VCaP (cell line): ENCODE data around the gene HSPG2.

Source experiments
- H3K27ac ChIP-seq: fragments of 450-650 bp; 2 replicates; pipeline ENCODE4 v1.5.1; 2017
- TF ChIP-seq, protein P1 (sequence below): fragments of 450-650 bp; conservative IDR thresholded peaks from 2 replicates; pipeline ENCODE4 v1.5.1; 2017; ENCODE audit warnings: mild to moderate bottlenecking, moderate library complexity

Gene HSPG2

DNA sequence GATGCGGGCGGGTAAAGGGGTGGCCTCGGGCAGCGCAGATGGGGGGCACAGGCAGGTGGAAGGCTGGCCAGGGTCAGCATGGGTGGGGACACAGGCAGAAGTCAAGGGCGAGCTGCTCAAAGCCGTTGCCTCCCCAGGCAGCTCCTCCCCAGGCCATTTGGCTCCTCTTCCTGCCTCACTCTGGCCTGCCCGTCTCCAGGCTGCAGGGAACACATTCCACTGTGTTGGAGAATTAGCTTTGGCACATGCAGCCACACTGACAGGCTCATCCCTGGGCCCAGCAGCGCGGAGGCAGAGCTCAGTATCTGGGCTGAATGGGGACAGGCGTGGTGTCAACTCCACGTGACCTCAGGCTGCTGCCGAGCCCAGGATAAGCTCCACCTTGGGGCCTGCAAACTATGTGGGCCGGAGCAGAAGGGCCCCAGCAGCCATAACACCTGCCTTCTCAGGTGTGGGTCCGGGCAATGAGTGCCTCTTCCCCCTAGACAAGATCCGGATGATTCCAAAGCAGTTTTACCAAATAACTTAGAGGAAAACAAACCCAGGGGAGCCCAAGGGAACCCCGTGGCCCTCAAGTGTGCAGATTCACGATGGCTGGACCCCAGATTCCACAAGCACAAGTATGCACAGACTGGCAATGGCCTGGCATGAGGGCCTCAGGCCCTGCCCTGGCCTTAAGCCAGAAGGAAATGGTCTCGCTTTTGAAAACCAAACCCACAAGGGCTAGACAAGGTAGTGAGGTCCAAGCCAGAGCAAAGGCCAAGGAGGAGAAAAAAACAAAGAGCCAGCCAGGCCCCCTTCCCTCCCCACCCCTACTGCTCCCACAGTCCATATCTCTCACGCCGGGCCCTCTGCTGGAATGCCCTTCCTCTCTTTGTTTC lies 40.2 kb downstream of the HSPG2 start:
- TF ChIP-seq, protein P1, sequence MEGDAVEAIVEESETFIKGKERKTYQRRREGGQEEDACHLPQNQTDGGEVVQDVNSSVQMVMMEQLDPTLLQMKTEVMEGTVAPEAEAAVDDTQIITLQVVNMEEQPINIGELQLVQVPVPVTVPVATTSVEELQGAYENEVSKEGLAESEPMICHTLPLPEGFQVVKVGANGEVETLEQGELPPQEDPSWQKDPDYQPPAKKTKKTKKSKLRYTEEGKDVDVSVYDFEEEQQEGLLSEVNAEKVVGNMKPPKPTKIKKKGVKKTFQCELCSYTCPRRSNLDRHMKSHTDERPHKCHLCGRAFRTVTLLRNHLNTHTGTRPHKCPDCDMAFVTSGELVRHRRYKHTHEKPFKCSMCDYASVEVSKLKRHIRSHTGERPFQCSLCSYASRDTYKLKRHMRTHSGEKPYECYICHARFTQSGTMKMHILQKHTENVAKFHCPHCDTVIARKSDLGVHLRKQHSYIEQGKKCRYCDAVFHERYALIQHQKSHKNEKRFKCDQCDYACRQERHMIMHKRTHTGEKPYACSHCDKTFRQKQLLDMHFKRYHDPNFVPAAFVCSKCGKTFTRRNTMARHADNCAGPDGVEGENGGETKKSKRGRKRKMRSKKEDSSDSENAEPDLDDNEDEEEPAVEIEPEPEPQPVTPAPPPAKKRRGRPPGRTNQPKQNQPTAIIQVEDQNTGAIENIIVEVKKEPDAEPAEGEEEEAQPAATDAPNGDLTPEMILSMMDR, result no peak
- no peak overlapping the region; the same call in 1 of the 2 replicates for H3K27ac ChIP-seq

DNA sequence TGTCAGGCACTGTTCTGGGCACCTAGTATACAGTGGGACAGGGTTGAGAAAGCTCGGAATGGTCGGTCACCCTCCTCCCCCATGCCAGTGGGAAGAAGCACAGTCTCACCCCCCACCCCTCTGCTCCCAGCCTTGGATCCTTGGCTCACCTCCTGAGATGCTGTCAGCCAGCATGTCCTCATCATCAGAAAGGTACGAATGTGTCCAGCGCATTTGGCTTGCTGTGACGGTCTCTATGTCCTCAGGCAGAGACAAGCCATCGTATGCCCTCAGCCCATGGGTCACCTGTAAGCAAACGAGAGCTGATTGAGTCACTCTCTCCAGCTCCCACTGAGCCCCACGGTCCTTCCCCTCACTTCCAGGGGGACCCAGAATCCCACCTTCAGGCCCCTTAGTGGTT lies 41.1 kb downstream of the HSPG2 start:
- H3K27ac ChIP-seq, result no peak overlapping the region; the same call in 1 of the 2 replicates

DNA sequence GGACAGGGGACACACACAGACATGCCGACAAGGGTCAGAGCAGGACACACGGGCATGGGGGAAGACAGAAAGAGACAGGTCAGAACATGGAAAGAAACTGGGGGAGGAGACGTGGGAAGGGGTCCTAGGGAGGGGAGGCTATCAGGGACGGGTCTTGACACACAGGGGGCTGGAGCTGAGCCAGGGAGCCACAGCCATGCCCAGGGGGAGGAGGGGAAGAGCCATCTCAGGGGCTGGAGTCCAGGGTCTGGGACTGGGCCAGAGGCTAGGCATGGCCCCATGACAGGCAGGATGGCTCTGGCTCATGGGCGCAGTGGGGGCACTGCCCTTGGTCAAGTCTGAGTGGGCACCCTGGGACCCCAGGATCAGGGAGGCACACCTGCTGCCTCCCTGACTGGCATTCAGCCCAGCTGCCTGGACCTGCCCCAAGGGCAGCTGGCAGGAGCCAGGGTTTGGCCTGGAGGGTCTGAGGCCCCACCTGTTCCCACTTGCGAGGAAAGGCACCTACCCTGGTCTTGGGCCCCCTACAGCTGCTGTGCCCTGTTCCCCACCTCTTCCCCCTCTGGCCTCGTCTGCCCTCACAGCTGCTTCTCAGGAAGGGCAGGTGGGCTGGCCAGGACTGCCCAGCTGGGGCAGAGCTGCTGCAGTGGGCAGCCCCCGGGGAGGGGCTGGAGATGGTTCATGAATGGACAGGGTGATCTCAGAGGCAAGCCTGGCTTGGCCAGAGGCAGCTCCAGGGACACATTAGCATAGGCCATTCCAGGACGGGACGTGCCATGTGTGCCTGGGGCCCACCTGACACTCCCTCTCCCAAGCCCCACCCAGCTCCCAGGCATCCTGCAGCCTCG lies 42.9 kb downstream of the HSPG2 start:
- H3K27ac ChIP-seq, result no peak overlapping the region; the same call in 1 of the 2 replicates
- TF ChIP-seq, protein P1, result no peak

More for the DNA sequence above, 41.1 kb downstream of the HSPG2 start:
- TF ChIP-seq, protein P1, result no peak

DNA sequence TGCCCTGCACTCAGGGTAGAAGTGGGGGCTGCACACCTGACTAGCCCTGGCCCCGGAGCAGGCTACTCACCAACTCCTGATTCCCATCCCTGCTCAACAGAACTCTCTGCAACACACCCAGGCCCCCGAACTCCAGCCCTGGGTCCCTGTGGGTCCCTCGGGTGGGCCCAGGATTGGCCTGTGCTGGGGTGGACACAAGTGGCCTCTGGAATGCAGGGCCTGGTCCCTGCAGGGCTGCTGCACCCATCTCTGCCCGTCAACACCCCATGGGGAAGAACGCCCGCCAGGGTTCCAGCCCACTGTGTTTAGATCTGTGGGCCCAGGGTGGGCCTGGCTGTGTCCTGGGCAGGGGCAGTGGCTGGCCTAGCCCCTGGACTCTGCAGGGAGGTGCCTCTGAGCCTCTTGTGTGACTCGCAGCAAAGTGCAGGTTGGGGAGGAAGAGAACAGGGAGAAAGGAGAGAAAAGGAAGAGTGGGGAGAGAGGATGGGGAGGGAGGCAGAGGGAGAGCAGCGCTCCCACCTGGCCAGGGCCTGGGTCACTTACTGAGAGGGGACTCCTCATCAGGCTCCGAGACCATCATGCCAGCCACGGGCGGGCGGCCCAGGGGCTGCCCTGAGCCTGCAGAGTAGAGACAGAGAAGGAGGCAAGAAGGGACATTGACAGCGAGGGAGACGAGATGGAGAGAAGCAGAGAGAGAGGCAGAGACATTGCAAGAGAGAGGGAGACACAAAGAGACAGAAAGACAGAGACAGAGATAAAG lies 43.9 kb downstream of the HSPG2 start:
- no peak overlapping the region; the same call in 1 of the 2 replicates for H3K27ac ChIP-seq
- TF ChIP-seq, protein P1, result no peak

DNA sequence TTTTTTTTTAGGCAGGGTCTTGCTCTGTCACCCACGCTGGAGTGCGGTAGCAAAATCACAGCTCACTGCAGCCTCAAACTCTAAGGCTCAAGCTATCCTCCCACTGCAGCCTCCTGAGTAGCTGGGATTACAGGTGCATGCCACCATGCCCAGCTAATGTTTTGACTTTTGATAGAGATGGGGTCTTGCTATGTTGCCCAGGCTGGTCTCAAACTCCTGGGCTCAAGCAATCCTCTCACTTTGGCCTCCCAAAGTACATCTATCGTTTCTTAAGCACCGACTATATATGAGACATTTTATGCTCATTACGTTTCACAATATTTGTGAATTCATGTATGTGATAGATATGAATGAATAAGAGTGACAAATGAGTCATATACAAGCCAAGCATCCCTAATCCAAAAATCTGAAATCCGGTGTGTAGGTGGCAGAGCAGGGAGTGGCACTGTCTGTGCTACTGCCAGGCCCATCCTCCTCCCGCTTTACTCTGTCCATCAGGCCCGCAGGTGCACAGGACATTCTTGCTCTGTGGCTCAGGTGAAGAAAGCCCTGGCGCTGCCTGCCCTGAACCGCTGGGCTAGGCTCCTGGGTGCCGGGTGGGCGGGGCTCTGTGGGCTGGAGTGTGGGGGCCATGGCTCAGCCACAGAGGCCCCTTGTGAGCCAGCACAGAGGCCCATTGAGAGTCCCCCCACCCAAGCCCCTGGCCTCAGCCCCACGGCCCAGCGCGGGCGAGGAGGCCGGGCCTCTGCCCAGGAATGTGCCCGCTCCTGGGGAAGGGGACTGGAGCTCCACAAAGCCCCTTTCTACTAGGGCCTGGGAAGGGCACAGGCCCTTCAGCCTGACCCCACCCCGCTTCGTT lies 45.3 kb downstream of the HSPG2 start:
- TF ChIP-seq, protein P1, result no peak

DNA sequence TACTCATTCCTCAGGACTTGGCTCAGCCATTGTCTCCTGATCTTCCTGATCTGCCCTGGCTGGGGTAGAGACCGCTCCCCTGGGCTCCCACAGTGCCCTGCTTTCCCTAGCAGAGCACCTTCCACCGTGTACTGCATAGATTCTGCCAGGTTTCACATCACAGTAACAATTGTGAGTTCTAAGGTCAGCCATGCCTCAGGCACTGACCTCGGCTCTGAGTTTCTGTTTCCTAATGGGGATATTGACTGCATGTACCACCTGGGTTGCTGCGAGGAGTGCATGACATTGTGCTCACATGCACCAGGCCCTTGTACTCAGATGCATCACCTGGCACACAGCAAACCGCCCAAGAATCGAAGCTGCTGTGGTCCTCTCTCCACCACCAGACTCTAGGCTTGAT lies 46.0 kb downstream of the HSPG2 start:
- TF ChIP-seq, protein P1, result no peak
- H3K27ac ChIP-seq, result no peak overlapping the region

More for the DNA sequence above, 45.3 kb downstream of the HSPG2 start:
- no peak overlapping the region for H3K27ac ChIP-seq
